Breast epithelium (tissue), 3 donors: ENCODE measurements around the gene OR2AK2.

ENCODE experiments used
- CTCF ChIP-seq, 3 donors: fragments of 450-650 bp; IDR thresholded peaks; one replicate each; pipeline ENCODE4 v1.5.1; 2016 to 2017; ENCODE audit warnings: antibody characterized with exemption in 3 of 3, mild to moderate bottlenecking in 3 of 3, moderate library complexity in 3 of 3
- POLR2A ChIP-seq: fragments of 450-650 bp; IDR thresholded peaks from one replicate; pipeline ENCODE4 v1.6.1; 2016; ENCODE audit warnings: antibody characterized with exemption, mild to moderate bottlenecking, moderate library complexity
- POLR2AphosphoS5 ChIP-seq, 3 donors: sonication (generic); formaldehyde crosslinking; IDR thresholded peaks; one replicate each; pipeline ENCODE4 v1.6.1; 2017; ENCODE audit warnings: antibody characterized with exemption in 3 of 3

DNA sequence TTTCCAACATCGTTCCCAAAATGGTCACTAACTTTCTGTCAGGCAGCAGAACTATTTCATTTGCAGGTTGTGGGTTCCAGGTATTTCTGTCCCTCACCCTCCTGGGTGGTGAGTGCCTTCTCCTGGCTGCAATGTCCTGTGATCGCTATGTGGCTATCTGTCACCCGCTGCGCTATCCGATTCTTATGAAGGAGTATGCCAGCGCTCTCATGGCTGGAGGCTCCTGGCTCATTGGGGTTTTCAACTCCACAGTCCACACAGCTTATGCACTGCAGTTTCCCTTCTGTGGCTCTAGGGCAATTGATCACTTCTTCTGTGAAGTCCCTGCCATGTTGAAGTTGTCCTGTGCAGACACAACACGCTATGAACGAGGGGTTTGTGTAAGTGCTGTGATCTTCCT lies 31.0 kb upstream of the OR2AK2 start:
- TF ChIP-seq CTCF (IDR thresholded peaks at IDR 0.05) (no peak), POLR2AphosphoS5 (IDR thresholded peaks at IDR 0.05) (no peak), POLR2A (no peak)
